Upper lobe of left lung (tissue), 4 donors: ENCODE data around the gene JAG2.

Experiments
- CTCF ChIP-seq, 6 experiments: fragments of 450-650 bp in 4 of 6; fragments of 200-600 bp in 2 of 6; sonication (generic) in 2 of 6; IDR thresholded peaks; one replicate each; pipeline ENCODE4 v1.5.1; 2016 to 2019; ENCODE audit warnings: antibody characterized with exemption in 6 of 6
- POLR2A ChIP-seq, 4 donors: fragments of 450-650 bp; IDR thresholded peaks; one replicate each; pipeline ENCODE4 v1.5.1; 2016 to 2017; ENCODE audit warnings: antibody characterized with exemption in 4 of 4, mild to moderate bottlenecking in 2 of 4
- POLR2AphosphoS5 ChIP-seq, 2 donors: sonication (generic); formaldehyde crosslinking; IDR thresholded peaks; one replicate each; pipeline ENCODE4 v1.5.1; 2017; ENCODE audit warnings: antibody characterized with exemption in 2 of 2

GRCh38 chr14:105135700-105136395, 32.7 kb downstream of the JAG2 start:
- TF ChIP-seq POLR2A (IDR thresholded peaks at IDR 0.05): no peak
- TF ChIP-seq CTCF (IDR thresholded peaks at IDR 0.05): no peak
- TF ChIP-seq POLR2AphosphoS5 (IDR thresholded peaks at IDR 0.05): no peak
